ENCODE measurements around the gene NDUFC2. TPM values are rescaled to one million over a fixed set of nuclear protein-coding genes. Genes with fewer than 3 reads are reported as not detected.
"Not testable (repeated sequence)": the region's sequence is repeated elsewhere in the genome, so short reads cannot be mapped to it uniquely, and the experiment has no call there.

Gene NDUFC2
- polyA plus RNA-seq, 3 donors: 126 to 159 (median 158) TPM

DNA sequence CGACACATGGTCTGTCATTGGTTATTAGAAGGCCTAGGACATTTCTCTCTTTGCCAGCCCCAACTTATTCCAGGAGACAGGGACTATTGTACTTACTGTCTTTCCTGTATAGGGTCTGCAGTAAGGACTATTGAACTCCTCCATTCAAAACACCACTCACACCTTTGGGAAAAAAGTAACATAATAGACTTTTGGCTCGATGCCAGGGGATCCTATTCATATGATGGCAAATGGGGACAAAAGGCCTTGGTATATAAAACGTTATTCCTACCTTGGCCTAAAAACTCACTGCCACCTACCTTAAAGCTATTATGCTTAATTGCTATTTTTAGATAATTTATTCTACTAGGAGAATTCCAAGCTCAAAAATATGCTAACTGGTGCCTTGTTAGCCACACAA is 6.3 kb upstream of the NDUFC2 start:
- DNase-seq (ENCODE audit: extremely low read depth in 1 of 11, low read depth in 9 of 11, low spot score in 4 of 11): no peak

DNA sequence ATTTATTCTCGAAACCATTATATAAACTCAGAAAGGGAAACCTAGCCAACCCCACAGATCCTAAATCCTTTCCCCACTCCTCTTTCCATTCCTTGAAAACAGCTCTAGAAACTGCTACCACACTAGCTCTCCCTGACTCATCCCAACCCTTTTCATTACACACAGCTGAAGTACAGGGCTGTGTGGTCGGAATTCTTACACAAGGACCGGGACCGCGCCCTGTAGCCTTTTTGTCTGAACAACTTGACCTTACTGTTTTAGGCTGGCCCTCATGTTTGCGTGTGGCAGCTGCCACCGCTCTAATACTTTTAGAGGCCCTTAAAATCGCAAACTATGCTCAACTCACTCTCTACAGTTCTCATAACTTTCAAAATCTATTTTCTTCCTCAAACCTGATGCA is 4.8 kb upstream of the NDUFC2 start:
- DNase-seq (ENCODE audit: extremely low read depth in 1 of 11, low read depth in 9 of 11, low spot score in 4 of 11): not testable (repeated sequence)

GRCh38 chr11:78083021-78083420 is 3.4 kb upstream of the NDUFC2 start:
- peak in 2 of 11 donors; percentile 24 to 37 for DNase-seq (ENCODE audit: extremely low read depth in 1 of 11, low read depth in 9 of 11, low spot score in 4 of 11)

GRCh38 chr11:78082146-78082545 is 2.5 kb upstream of the NDUFC2 start:
- DNase-seq (ENCODE audit: extremely low read depth in 1 of 11, low read depth in 9 of 11, low spot score in 4 of 11): no peak

- DNase-seq (ENCODE audit: extremely low read depth in 1 of 11, low read depth in 9 of 11, low spot score in 4 of 11): no peak
These were observed 1.9 kb upstream of the NDUFC2 start for GRCh38 chr11:78081583-78081982.

- DNase-seq (ENCODE audit: extremely low read depth in 1 of 11, low read depth in 9 of 11, low spot score in 4 of 11): no peak
These were observed 1.3 kb upstream of the NDUFC2 start for GRCh38 chr11:78080818-78081495.

GRCh38 chr11:78080084-78080817 is 589 bp upstream of the NDUFC2 start:
- peak in 1 of 11 donors; percentile 17 for DNase-seq (ENCODE audit: extremely low read depth in 1 of 11, low read depth in 9 of 11, low spot score in 4 of 11)

DNA sequence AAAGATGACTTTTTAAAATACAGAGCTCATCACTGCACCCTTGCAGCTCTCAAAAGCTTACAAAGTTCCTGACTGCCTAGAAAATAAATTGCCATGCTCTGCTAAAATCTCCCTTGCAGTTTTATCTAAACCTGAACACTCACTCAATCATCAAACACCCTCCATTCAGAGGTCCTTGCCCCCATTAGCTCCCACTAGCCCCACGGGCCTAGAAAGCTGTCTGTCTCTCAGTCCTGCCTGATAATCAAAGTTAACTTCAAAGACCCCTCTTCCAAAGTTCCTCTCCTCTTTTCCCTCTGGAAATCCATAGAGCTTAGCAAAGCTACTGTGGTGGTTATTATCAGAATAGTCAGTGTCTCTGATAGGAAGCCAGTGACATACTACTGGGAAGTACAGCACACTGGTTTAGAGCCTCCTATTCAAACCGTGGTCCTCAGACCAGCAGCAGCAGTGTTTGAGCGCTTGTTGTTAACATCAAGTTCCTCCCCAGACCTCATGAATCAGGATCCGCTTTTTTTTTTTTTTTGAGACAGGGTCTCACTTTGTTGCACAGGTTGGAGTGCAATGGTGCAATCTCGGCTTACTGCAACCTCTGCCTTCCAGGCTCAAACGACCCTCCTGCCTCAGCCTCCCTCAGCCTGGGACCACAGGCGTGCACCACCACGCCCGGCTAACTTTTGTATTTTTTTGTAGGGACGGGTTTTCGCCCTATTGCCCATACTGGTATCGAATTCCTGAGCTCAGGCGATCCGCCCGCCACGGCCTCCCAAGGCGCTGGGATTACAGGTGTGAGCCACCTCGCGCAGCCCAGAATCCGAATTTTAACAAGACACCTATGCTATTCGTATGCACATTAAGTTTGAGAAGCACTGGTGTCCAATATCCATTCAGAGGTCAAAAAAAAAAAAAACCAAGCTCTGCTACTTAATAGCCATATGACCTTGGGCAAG is 1.2 kb downstream of the NDUFC2 start:
- DNase-seq (ENCODE audit: extremely low read depth in 1 of 11, low read depth in 9 of 11, low spot score in 4 of 11): peak in 1 of 11 donors; percentile 11

DNA sequence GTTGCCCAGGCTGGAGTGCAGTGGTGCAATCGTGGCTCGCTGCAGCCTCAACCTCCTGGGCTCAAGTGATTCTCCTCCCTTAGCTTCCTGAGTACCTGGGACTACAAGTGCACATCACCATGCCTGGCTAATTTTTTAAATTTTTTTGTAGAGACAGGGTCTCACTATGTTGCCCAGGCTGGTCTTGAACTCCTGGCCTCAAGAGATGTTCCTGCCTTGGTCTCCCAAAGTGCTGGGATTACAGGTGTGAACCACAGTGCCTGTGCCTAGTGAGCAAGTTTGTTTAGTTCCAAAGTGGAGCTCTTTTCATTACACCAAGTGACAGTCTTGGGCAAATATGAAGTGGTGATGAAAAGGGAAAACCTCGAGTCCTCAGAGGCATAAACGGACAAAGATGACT is 2.1 kb downstream of the NDUFC2 start:
- not testable (repeated sequence) for DNase-seq (ENCODE audit: extremely low read depth in 1 of 11, low read depth in 9 of 11, low spot score in 4 of 11)

DNA sequence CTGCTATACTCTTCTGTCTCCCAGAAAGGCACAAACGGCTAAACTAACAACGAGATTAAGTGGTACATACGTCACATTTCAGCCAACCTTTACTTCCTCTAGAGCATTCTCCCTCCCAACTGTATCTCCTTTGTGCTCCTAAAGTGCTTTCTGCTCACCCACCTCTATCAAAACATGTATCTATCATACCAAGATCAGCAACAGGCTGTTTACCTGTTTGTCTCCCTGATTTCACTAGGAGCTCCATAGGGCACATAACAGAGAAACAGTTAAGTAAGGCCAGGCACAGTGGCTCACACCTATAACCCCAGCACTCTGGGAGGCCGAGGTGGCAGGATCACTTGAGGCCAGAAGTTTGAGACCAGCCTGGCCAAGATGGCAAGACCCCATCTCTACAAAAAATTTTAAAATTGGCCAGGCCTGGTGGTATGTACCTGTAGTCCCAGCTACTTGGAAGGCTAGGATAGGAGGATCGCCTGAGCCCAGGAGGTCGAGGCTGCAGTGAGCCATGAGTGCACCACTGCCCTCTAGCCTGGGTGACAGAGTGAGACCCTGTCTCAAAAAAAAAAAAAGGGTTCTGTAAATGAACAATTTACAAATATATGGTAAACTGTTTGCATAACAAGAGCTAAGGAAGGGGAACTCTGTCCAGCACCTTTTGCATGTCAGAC is 2.8 kb downstream of the NDUFC2 start:
- DNase-seq (ENCODE audit: extremely low read depth in 1 of 11, low read depth in 9 of 11, low spot score in 4 of 11): no peak

GRCh38 chr11:78074756-78075155 is 4.9 kb downstream of the NDUFC2 start:
- no peak for DNase-seq (ENCODE audit: extremely low read depth in 1 of 11, low read depth in 9 of 11, low spot score in 4 of 11)

GRCh38 chr11:78072455-78072854 is 7.2 kb downstream of the NDUFC2 start:
- no peak for DNase-seq (ENCODE audit: extremely low read depth in 1 of 11, low read depth in 9 of 11, low spot score in 4 of 11)

DNA sequence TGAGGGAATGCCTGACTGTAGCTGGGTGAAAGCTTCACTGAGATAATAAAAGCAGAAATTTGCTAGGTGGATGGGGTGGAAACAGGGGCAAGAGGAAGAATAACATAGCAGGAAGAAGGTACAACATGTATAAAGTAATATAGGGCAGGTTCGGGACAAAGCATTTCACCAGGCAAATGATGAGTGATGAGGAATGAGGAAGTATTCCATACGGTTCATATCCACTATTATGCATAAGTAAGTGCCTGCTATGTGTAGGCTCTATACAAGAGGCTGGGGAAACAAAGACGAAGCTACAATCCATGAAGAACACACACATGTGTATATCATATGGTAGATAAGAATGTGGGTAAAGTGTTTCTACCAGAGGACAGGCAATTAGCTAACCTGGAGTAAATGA is 7.9 kb downstream of the NDUFC2 start:
- DNase-seq (ENCODE audit: extremely low read depth in 1 of 11, low read depth in 9 of 11, low spot score in 4 of 11): no peak

GRCh38 chr11:78070621-78071020 is 9.0 kb downstream of the NDUFC2 start:
- no peak for DNase-seq (ENCODE audit: extremely low read depth in 1 of 11, low read depth in 9 of 11, low spot score in 4 of 11)

- DNase-seq (ENCODE audit: extremely low read depth in 1 of 11, low read depth in 9 of 11, low spot score in 4 of 11): no peak
These were observed 10.2 kb downstream of the NDUFC2 start for GRCh38 chr11:78069465-78069864.

GRCh38 chr11:78067704-78068103 is 12.0 kb downstream of the NDUFC2 start:
- no peak for DNase-seq (ENCODE audit: extremely low read depth in 1 of 11, low read depth in 9 of 11, low spot score in 4 of 11)

- no peak for DNase-seq (ENCODE audit: extremely low read depth in 1 of 11, low read depth in 9 of 11, low spot score in 4 of 11)
These were observed 13.2 kb downstream of the NDUFC2 start for GRCh38 chr11:78066471-78066870.

DNA sequence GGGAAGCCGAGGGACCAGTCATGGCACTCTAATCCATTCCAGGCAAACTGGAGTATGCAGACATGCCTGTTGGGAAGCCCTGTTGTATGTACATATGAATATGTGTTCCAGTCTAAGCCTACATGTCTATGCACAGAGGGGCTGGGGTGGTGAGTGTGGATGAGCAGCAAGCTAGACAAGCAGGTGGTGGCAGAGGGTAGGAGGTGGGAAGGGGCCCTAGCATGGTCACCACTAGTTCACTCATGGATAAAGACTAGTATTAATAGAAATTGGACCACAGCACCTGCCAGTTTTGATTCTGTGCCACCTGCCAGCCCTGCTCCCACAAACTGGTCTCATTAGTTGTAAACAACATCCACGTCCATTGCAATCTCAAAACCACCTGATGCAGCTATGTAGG is 14.5 kb downstream of the NDUFC2 start:
- no peak for DNase-seq (ENCODE audit: extremely low read depth in 1 of 11, low read depth in 9 of 11, low spot score in 4 of 11)
